ENCODE data around the gene STARD3.
A peak's percentile ranks its signal among the peaks of the same experiment; 100 is the strongest.
"Not testable (repeated sequence)": the region's sequence is repeated elsewhere in the genome, so short reads cannot be mapped to it uniquely, and the experiment has no call there.

Gene STARD3

GRCh38 chr17:39636927-39637736 is at the start of gene STARD3:
STARD3 (plus strand) TSS chr17:39637144; CDS start chr17:39653532, 16,388 bp downstream.
- peak; percentile 81 for DNase-seq

- not testable (repeated sequence) for DNase-seq
Measured at GRCh38 chr17:39590180-39590579, 46.8 kb upstream of the STARD3 start.

- DNase-seq: peak; percentile 52
Measured at GRCh38 chr17:39591958-39592954, 44.7 kb upstream of the STARD3 start.

GRCh38 chr17:39593371-39593770 is 43.6 kb upstream of the STARD3 start:
- DNase-seq: no peak

- no peak for DNase-seq
Measured at GRCh38 chr17:39595294-39595693, 41.6 kb upstream of the STARD3 start.

- DNase-seq: no peak
Measured at GRCh38 chr17:39595928-39596510, 40.9 kb upstream of the STARD3 start.

- no peak for DNase-seq
Measured at GRCh38 chr17:39596543-39597267, 40.2 kb upstream of the STARD3 start.

GRCh38 chr17:39597372-39598046 is 39.4 kb upstream of the STARD3 start:
- DNase-seq: no peak

- no peak for DNase-seq
Measured at GRCh38 chr17:39598047-39598481, 38.9 kb upstream of the STARD3 start.

- DNase-seq: no peak
Measured at GRCh38 chr17:39598630-39599003, 38.3 kb upstream of the STARD3 start.

- DNase-seq: no peak
Measured at GRCh38 chr17:39599004-39599664, 37.8 kb upstream of the STARD3 start.

- DNase-seq: no peak
Measured at GRCh38 chr17:39599665-39600231, 37.2 kb upstream of the STARD3 start.

- no peak for DNase-seq
Measured at GRCh38 chr17:39600288-39600996, 36.5 kb upstream of the STARD3 start.

- DNase-seq: no peak
Measured at GRCh38 chr17:39600997-39601597, 35.8 kb upstream of the STARD3 start.

- DNase-seq: no peak
Measured at GRCh38 chr17:39601758-39602532, 35.0 kb upstream of the STARD3 start.

- no peak for DNase-seq
Measured at GRCh38 chr17:39602533-39603303, 34.2 kb upstream of the STARD3 start.

GRCh38 chr17:39603304-39604016 is 33.5 kb upstream of the STARD3 start:
- no peak for DNase-seq
